ENCODE results near the gene REV1. TPM values are rescaled to one million over a fixed set of nuclear protein-coding genes. Genes with fewer than 3 reads are reported as not detected.

The REV1 gene
- total and polyA plus RNA-seq, 2 of the 8 experiments (the other 6 are each of a cell fraction or from before 2014, with no cell fraction given), result 16.6 to 34.3 TPM

GRCh38 chr2:99389946-99390345, 99.9 kb downstream of the REV1 start:
- no peak for TF ChIP-seq ASH2L (IDR thresholded peaks at IDR 0.05; ENCODE audit: low read length)
- no peak for TF ChIP-seq TEAD4 (IDR thresholded peaks at IDR 0.05; ENCODE audit: low read depth, low read length)
- TF ChIP-seq BCL11A (IDR thresholded peaks at IDR 0.05; ENCODE audit: low read depth in 2 of 2, low read length in 2 of 2), result no peak

More at GRCh38 chr2:99389946-99390345, 99.9 kb downstream of the REV1 start:
- Histone ChIP-seq H3K23me2 (ENCODE audit: low read depth, low read length) (no peaks in the 10 kb centered on the region; the same call in 1 of the 2 replicates), H3K9me3 (ENCODE audit: insufficient read depth in 2 of 2, low read depth in 1 of 2, low read length in 1 of 2) (no peaks in the 10 kb centered on the region), H2BK5ac (ENCODE audit: low read depth, low read length) (no peak overlapping the region), H3K36me3 (ENCODE audit: control insufficient read depth in 2 of 4, insufficient read depth in 4 of 4, low read length in 3 of 4) (peaks cover 7 to 51% (median 28%) of the 10 kb centered on the region in 4 experiments), H4K20me1 (replicated peaks in 1 of 2; ENCODE audit: control insufficient read depth in 1 of 2, insufficient read depth in 2 of 2, low read length in 2 of 2) (no peaks in the 10 kb centered on the region), H3K4ac (replicated peaks; ENCODE audit: insufficient read length, low read depth, low read length) (no peak overlapping the region), H4K5ac (ENCODE audit: insufficient read length, low read depth, low read length) (no peak overlapping the region), H3K4me2 (ENCODE audit: insufficient read depth in 1 of 2, low read depth in 2 of 2, low read length in 2 of 2) (no peak overlapping the region), H2BK15ac (ENCODE audit: low read length) (no peak overlapping the region), H2AFZ (ENCODE audit: low read length) (no peak overlapping the region), H3K79me1 (ENCODE audit: low read depth, low read length) (no peaks in the 10 kb centered on the region), H2BK20ac (ENCODE audit: low read length) (no peak overlapping the region), H3K27ac (ENCODE audit: low read depth, low read length) (no peak overlapping the region), H3K79me2 (ENCODE audit: control insufficient read depth in 1 of 2, insufficient read depth in 2 of 2, low read length in 2 of 2) (0 out of 4 replicates have a peak, but pooled peaks cover 0 to 2% of the 10 kb centered on the region in 2 experiments), H3K14ac (ENCODE audit: insufficient read length) (no peak overlapping the region), H3K18ac (ENCODE audit: extremely low read depth, low read length) (no peak overlapping the region), H3K23ac (ENCODE audit: insufficient read length) (no peak overlapping the region), H4K91ac (replicated peaks; ENCODE audit: insufficient read length, low read length) (no peak overlapping the region), H3K4me1 (replicated peaks in 1 of 4; ENCODE audit: control insufficient read depth in 3 of 4, insufficient read depth in 4 of 4, low read length in 3 of 4) (no peaks in the 10 kb centered on the region), H2BK120ac (replicated peaks; ENCODE audit: low read depth, low read length) (no peak overlapping the region), H2BK12ac (ENCODE audit: low read depth, low read length) (no peak overlapping the region), H3K9ac (replicated peaks in 1 of 4; ENCODE audit: extremely low read depth in 1 of 4, low read depth in 3 of 4, low read length in 3 of 4) (no peak overlapping the region), H4K8ac (ENCODE audit: extremely low read depth, insufficient read depth, low read length) (no peak overlapping the region), H3K4me3 (ENCODE audit: extremely low read depth in 1 of 4, insufficient read depth in 2 of 4, low read depth in 3 of 4, low read length in 4 of 4) (no peak overlapping the region), H2AK5ac (ENCODE audit: low read depth, low read length) (no peak overlapping the region), H3K27me3 (replicated peaks in 1 of 4; ENCODE audit: control insufficient read depth in 3 of 4, extremely low read depth in 1 of 4, insufficient read depth in 3 of 4, low read length in 3 of 4) (no peaks in the 10 kb centered on the region), H3K56ac (replicated peaks; ENCODE audit: insufficient read length, low read depth, low read length) (no peak overlapping the region)
- FAIRE-seq (no peak), DNase-seq (ENCODE audit: low read depth in 1 of 2, low spot score in 2 of 2) (no peak)
- ChIA-PET POLR2A (ENCODE audit: partially characterized antibody) (interaction anchor here (1.6 kb wide), 1 partner anchor 9 kb away, joined by 4 read pairs; no protein-coding TSS in a partner anchor), CTCF (ENCODE audit: partially characterized antibody) (interaction anchor here (0.6 to 1.2 kb wide), 3 partner anchors 23 to 680 kb away, joined by 3 to 4 read pairs (median 4); no protein-coding TSS in a partner anchor)
- 93% methylated on average over 3 of the region's 3 CpGs; no CpG with 5 or more reads in 1 of the 2 experiments for WGBS, 2 experiments (ENCODE audit: extremely low coverage in 1 of 2, insufficient coverage in 1 of 2, insufficient read length in 1 of 2, insufficient replicate concordance in 2 of 2, low coverage in 1 of 2, low lambda C conversion rate in 2 of 2, missing lambda C conversion rate in 1 of 2)

Data from H1 (cell line).